Measurements from ENCODE around the gene USP31.
A peak's percentile ranks its signal among the peaks of the same experiment; 100 is the strongest.

USP31 gene

GRCh38 chr16:23175651-23176050 lies 26.4 kb upstream of the USP31 start:
- H3K27ac Mint-ChIP-seq, result no peak overlapping the region
- H3K4me1 Mint-ChIP-seq (ENCODE audit: low read depth), result no peaks in the 10 kb centered on the region
- H3K4me3 Mint-ChIP-seq, result no peak overlapping the region
- no peaks in the 10 kb centered on the region for H3K36me3 Mint-ChIP-seq (ENCODE audit: low read depth)
- H3K9me3 Mint-ChIP-seq, result no peaks in the 10 kb centered on the region
- peaks cover 29% of the 10 kb centered on the region for H3K27me3 Mint-ChIP-seq (ENCODE audit: low read depth)

- Mint-ChIP-seq H3K4me1 (ENCODE audit: low read depth) (no peaks in the 10 kb centered on the region), H3K9me3 (no peaks in the 10 kb centered on the region), H3K27ac (no peak overlapping the region), H3K27me3 (ENCODE audit: low read depth) (peaks cover 34% of the 10 kb centered on the region), H3K4me3 (no peak overlapping the region), H3K36me3 (ENCODE audit: low read depth) (no peaks in the 10 kb centered on the region)
Observed at GRCh38 chr16:23174622-23175021, 25.4 kb upstream of the USP31 start.

GRCh38 chr16:23172994-23173393 lies 23.7 kb upstream of the USP31 start:
- Mint-ChIP-seq H3K4me1 (ENCODE audit: low read depth) (no peaks in the 10 kb centered on the region), H3K27ac (no peak overlapping the region), H3K4me3 (no peak overlapping the region), H3K27me3 (ENCODE audit: low read depth) (peaks cover 27% of the 10 kb centered on the region), H3K9me3 (no peaks in the 10 kb centered on the region), H3K36me3 (ENCODE audit: low read depth) (no peaks in the 10 kb centered on the region)

- Mint-ChIP-seq H3K4me1 (ENCODE audit: low read depth) (no peaks in the 10 kb centered on the region), H3K36me3 (ENCODE audit: low read depth) (no peaks in the 10 kb centered on the region), H3K4me3 (no peak overlapping the region), H3K9me3 (no peaks in the 10 kb centered on the region), H3K27me3 (ENCODE audit: low read depth) (peaks cover 31% of the 10 kb centered on the region), H3K27ac (no peak overlapping the region)
Observed at GRCh38 chr16:23172583-23172982, 23.3 kb upstream of the USP31 start.

GRCh38 chr16:23164736-23165135 lies 15.5 kb upstream of the USP31 start:
- H3K9me3 Mint-ChIP-seq, result no peaks in the 10 kb centered on the region
- no peak overlapping the region for H3K27ac Mint-ChIP-seq
- peaks cover 46% of the 10 kb centered on the region for H3K27me3 Mint-ChIP-seq (ENCODE audit: low read depth)

GRCh38 chr16:23163921-23164320 lies 14.7 kb upstream of the USP31 start:
- H3K27me3 Mint-ChIP-seq (ENCODE audit: low read depth), result peaks cover 46% of the 10 kb centered on the region
- no peaks in the 10 kb centered on the region for H3K4me1 Mint-ChIP-seq (ENCODE audit: low read depth)
- no peaks in the 10 kb centered on the region for H3K36me3 Mint-ChIP-seq (ENCODE audit: low read depth)
- H3K9me3 Mint-ChIP-seq, result no peaks in the 10 kb centered on the region
- no peak overlapping the region for H3K27ac Mint-ChIP-seq
- no peak overlapping the region for H3K4me3 Mint-ChIP-seq

More at GRCh38 chr16:23164736-23165135, 15.5 kb upstream of the USP31 start:
- Mint-ChIP-seq H3K4me3 (no peak overlapping the region), H3K4me1 (ENCODE audit: low read depth) (no peaks in the 10 kb centered on the region), H3K36me3 (ENCODE audit: low read depth) (no peaks in the 10 kb centered on the region)

- no peak overlapping the region for H3K4me3 Mint-ChIP-seq
- peaks cover 5% of the 10 kb centered on the region for H3K4me1 Mint-ChIP-seq (ENCODE audit: low read depth)
- H3K9me3 Mint-ChIP-seq, result no peaks in the 10 kb centered on the region
- peaks cover 33% of the 10 kb centered on the region for H3K27me3 Mint-ChIP-seq (ENCODE audit: low read depth)
- no peak overlapping the region for H3K27ac Mint-ChIP-seq
- H3K36me3 Mint-ChIP-seq (ENCODE audit: low read depth), result no peaks in the 10 kb centered on the region
Observed at GRCh38 chr16:23160574-23160973, 11.3 kb upstream of the USP31 start.

GRCh38 chr16:23160082-23160481 lies 10.8 kb upstream of the USP31 start:
- Mint-ChIP-seq H3K27ac (no peak overlapping the region), H3K27me3 (ENCODE audit: low read depth) (peaks cover 34% of the 10 kb centered on the region), H3K4me1 (ENCODE audit: low read depth) (peaks cover 6% of the 10 kb centered on the region), H3K9me3 (no peaks in the 10 kb centered on the region), H3K4me3 (no peak overlapping the region), H3K36me3 (ENCODE audit: low read depth) (no peaks in the 10 kb centered on the region)

- peaks cover 31% of the 10 kb centered on the region for H3K27me3 Mint-ChIP-seq (ENCODE audit: low read depth)
- no peak overlapping the region for H3K4me3 Mint-ChIP-seq
- H3K4me1 Mint-ChIP-seq (ENCODE audit: low read depth), result peaks cover 6% of the 10 kb centered on the region
- no peaks in the 10 kb centered on the region for H3K9me3 Mint-ChIP-seq
- no peak overlapping the region for H3K27ac Mint-ChIP-seq
- H3K36me3 Mint-ChIP-seq (ENCODE audit: low read depth), result no peaks in the 10 kb centered on the region
Observed at GRCh38 chr16:23158114-23158513, 8.9 kb upstream of the USP31 start.

- H3K36me3 Mint-ChIP-seq (ENCODE audit: low read depth), result no peaks in the 10 kb centered on the region
- H3K27me3 Mint-ChIP-seq (ENCODE audit: low read depth), result peaks cover 31% of the 10 kb centered on the region
- no peaks in the 10 kb centered on the region for H3K9me3 Mint-ChIP-seq
- H3K27ac Mint-ChIP-seq, result peak overlapping the region; percentile 3
- peaks cover 6% of the 10 kb centered on the region for H3K4me1 Mint-ChIP-seq (ENCODE audit: low read depth)
- H3K4me3 Mint-ChIP-seq, result no peak overlapping the region
Observed at GRCh38 chr16:23156946-23157460, 7.8 kb upstream of the USP31 start.

- Mint-ChIP-seq H3K27ac (no peak overlapping the region), H3K4me1 (ENCODE audit: low read depth) (peaks cover 6% of the 10 kb centered on the region), H3K4me3 (no peak overlapping the region), H3K27me3 (ENCODE audit: low read depth) (peaks cover 26% of the 10 kb centered on the region), H3K36me3 (ENCODE audit: low read depth) (no peaks in the 10 kb centered on the region), H3K9me3 (no peaks in the 10 kb centered on the region)
Observed at GRCh38 chr16:23156110-23156509, 6.9 kb upstream of the USP31 start.

- H3K27ac Mint-ChIP-seq, result no peak overlapping the region
- H3K27me3 Mint-ChIP-seq (ENCODE audit: low read depth), result peaks cover 23% of the 10 kb centered on the region
- no peaks in the 10 kb centered on the region for H3K36me3 Mint-ChIP-seq (ENCODE audit: low read depth)
- H3K4me1 Mint-ChIP-seq (ENCODE audit: low read depth), result peaks cover 8% of the 10 kb centered on the region
- H3K4me3 Mint-ChIP-seq, result no peak overlapping the region
- H3K9me3 Mint-ChIP-seq, result no peaks in the 10 kb centered on the region
Observed at GRCh38 chr16:23155445-23156049, 6.3 kb upstream of the USP31 start.

GRCh38 chr16:23152386-23153178 lies 3.3 kb upstream of the USP31 start:
- peaks cover 16% of the 10 kb centered on the region for H3K4me1 Mint-ChIP-seq (ENCODE audit: low read depth)
- no peak overlapping the region for H3K4me3 Mint-ChIP-seq
- peaks cover 16% of the 10 kb centered on the region for H3K27me3 Mint-ChIP-seq (ENCODE audit: low read depth)
- H3K27ac Mint-ChIP-seq, result no peak overlapping the region
- H3K36me3 Mint-ChIP-seq (ENCODE audit: low read depth), result no peaks in the 10 kb centered on the region
- H3K9me3 Mint-ChIP-seq, result no peaks in the 10 kb centered on the region

GRCh38 chr16:23149993-23150364 lies 727 bp upstream of the USP31 start:
- peak overlapping the region; percentile 87 for H3K4me3 Mint-ChIP-seq
- H3K27me3 Mint-ChIP-seq (ENCODE audit: low read depth), result peaks cover 9% of the 10 kb centered on the region
- no peaks in the 10 kb centered on the region for H3K9me3 Mint-ChIP-seq
- H3K36me3 Mint-ChIP-seq (ENCODE audit: low read depth), result no peaks in the 10 kb centered on the region
- H3K27ac Mint-ChIP-seq, result peak overlapping the region; percentile 62
- peaks cover 21% of the 10 kb centered on the region for H3K4me1 Mint-ChIP-seq (ENCODE audit: low read depth)
